Measurements from ENCODE around the gene KCNMA1. TPM values are rescaled to one million over a fixed set of nuclear protein-coding genes. Genes with fewer than 3 reads are reported as not detected.
A peak's percentile ranks its signal among the peaks of the same experiment; 100 is the strongest.

Gene KCNMA1
- polyA plus RNA-seq, 1 of the 3 experiments (the other 2 are of a cell fraction), result 107 TPM

DNA sequence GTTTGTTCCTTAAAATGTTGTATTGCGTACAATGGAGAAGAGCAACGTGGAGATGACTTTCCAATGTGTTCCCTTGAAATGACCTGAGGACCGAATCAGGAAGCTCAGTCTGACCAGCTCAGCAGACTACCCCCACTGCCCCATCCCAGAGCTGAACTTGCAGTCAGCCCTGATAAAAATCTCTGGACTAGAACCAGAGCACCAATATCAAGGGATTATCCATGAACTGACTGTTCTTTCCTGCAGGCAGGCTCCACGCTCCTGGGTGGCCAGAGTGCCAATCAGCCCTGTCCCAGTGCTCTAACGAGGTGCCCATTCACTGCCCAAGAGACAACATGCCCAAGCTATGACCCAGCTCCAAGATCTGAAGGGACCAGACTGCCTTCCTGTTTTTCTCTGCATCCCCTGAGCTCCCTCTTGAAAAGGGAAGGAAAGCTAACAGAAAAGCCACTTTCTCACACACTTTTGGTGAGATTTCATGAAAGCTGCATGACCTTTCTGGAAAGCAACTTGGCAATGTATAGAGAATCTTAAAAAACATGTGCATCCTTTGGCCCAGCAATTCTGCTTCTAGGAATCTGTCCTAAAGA, 130.2 kb downstream of the KCNMA1 start (continued):
- TF ChIP-seq RXRA (IDR thresholded peaks at IDR 0.05; ENCODE audit: borderline replicate concordance, low read depth) (peak; percentile 89; the same call in 1 of the 2 replicates), RAD21 (IDR thresholded peaks at IDR 0.05; ENCODE audit: low read length) (peak; percentile 17; the same call in 1 of the 2 replicates), ELF1 (IDR thresholded peaks at IDR 0.05) (no peak), EP300 (IDR thresholded peaks at IDR 0.05; ENCODE audit: borderline replicate concordance in 1 of 2, low read depth in 1 of 2, low read length in 1 of 2) (peak; percentile 47 to 85; a peak in 3 of 4 replicates), GABPA (IDR thresholded peaks at IDR 0.05; ENCODE audit: low read depth) (no peak), FOSL2 (IDR thresholded peaks at IDR 0.05; ENCODE audit: borderline replicate concordance, low read depth) (peak; percentile 56), RFX5 (IDR thresholded peaks at IDR 0.05; ENCODE audit: low read length) (no peak), SMC3 (IDR thresholded peaks at IDR 0.05; ENCODE audit: low read depth, low read length) (no peak), MEF2A (IDR thresholded peaks at IDR 0.05; ENCODE audit: borderline replicate concordance, low read depth) (no peak), GATA2 (CRISPR knock-in tag; IDR thresholded peaks at IDR 0.05) (peak; percentile 85)
- TF ChIP-seq, protein P1, sequence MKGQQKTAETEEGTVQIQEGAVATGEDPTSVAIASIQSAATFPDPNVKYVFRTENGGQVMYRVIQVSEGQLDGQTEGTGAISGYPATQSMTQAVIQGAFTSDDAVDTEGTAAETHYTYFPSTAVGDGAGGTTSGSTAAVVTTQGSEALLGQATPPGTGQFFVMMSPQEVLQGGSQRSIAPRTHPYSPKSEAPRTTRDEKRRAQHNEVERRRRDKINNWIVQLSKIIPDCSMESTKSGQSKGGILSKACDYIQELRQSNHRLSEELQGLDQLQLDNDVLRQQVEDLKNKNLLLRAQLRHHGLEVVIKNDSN (IDR thresholded peaks at IDR 0.05; ENCODE audit: borderline replicate concordance, low read depth), result no peak; the same call in 1 of the 2 replicates

GRCh38 chr10:77506517-77507200, 130.9 kb downstream of the KCNMA1 start:
- H3K27me3 ChIP-seq (ENCODE audit: insufficient read depth), result no peaks in the 10 kb centered on the region
- WGBS (ENCODE audit: low lambda C conversion rate), result 76% methylated on average over 3 of the region's 3 CpGs
- peak overlapping the region; percentile 48; the same call in 1 of the 2 replicates for H3K9ac ChIP-seq
- no peaks in the 10 kb centered on the region for H3K9me3 ChIP-seq
- peak overlapping the region; percentile 70 for H3K4me2 ChIP-seq
- no peaks in the 10 kb centered on the region for H3K9me2 ChIP-seq
- H3K79me2 ChIP-seq (ENCODE audit: insufficient read depth), result peaks cover 39% of the 10 kb centered on the region
- no peak overlapping the region; the same call in 1 of the 2 replicates for H2AFZ ChIP-seq (ENCODE audit: low read depth)
- no peaks in the 10 kb centered on the region for H3K36me3 ChIP-seq (replicated peaks in 1 of 2; ENCODE audit: control insufficient read depth in 1 of 2, insufficient read depth in 2 of 2, low read length in 1 of 2)
- peaks cover 34 to 60% of the 10 kb centered on the region in 2 experiments for H3K4me1 ChIP-seq (ENCODE audit: control insufficient read depth in 1 of 2, insufficient read depth in 2 of 2, low read depth in 1 of 2, low read length in 1 of 2)
- no peaks in the 10 kb centered on the region for H4K20me1 ChIP-seq (ENCODE audit: insufficient read depth)
- no peak for TF ChIP-seq ELF1 (IDR thresholded peaks at IDR 0.05)
- no peak for TF ChIP-seq CTCF (IDR thresholded peaks at IDR 0.05)
- TF ChIP-seq, protein P2, sequence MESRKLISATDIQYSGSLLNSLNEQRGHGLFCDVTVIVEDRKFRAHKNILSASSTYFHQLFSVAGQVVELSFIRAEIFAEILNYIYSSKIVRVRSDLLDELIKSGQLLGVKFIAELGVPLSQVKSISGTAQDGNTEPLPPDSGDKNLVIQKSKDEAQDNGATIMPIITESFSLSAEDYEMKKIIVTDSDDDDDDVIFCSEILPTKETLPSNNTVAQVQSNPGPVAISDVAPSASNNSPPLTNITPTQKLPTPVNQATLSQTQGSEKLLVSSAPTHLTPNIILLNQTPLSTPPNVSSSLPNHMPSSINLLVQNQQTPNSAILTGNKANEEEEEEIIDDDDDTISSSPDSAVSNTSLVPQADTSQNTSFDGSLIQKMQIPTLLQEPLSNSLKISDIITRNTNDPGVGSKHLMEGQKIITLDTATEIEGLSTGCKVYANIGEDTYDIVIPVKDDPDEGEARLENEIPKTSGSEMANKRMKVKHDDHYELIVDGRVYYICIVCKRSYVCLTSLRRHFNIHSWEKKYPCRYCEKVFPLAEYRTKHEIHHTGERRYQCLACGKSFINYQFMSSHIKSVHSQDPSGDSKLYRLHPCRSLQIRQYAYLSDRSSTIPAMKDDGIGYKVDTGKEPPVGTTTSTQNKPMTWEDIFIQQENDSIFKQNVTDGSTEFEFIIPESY (IDR thresholded peaks at IDR 0.05; ENCODE audit: borderline replicate concordance, low read depth), result no peak
- TF ChIP-seq TAF1 (IDR thresholded peaks at IDR 0.05; ENCODE audit: borderline replicate concordance, low read depth, low read length), result no peak
- no peak for TF ChIP-seq RCOR1 (IDR thresholded peaks at IDR 0.05; ENCODE audit: low read length)
- TF ChIP-seq NRF1 (IDR thresholded peaks at IDR 0.05; ENCODE audit: low read depth, low read length), result no peak
- no peak for TF ChIP-seq USF2 (IDR thresholded peaks at IDR 0.05; ENCODE audit: borderline replicate concordance, low read depth, low read length)
- no peak for TF ChIP-seq MEF2A (IDR thresholded peaks at IDR 0.05; ENCODE audit: borderline replicate concordance, low read depth)
- TF ChIP-seq GABPA (IDR thresholded peaks at IDR 0.05; ENCODE audit: low read depth), result no peak
- no peak for TF ChIP-seq FOSL2 (IDR thresholded peaks at IDR 0.05; ENCODE audit: borderline replicate concordance, low read depth)
- no peak for TF ChIP-seq NFIC (IDR thresholded peaks at IDR 0.05; ENCODE audit: borderline replicate concordance)
- TF ChIP-seq, protein P3, sequence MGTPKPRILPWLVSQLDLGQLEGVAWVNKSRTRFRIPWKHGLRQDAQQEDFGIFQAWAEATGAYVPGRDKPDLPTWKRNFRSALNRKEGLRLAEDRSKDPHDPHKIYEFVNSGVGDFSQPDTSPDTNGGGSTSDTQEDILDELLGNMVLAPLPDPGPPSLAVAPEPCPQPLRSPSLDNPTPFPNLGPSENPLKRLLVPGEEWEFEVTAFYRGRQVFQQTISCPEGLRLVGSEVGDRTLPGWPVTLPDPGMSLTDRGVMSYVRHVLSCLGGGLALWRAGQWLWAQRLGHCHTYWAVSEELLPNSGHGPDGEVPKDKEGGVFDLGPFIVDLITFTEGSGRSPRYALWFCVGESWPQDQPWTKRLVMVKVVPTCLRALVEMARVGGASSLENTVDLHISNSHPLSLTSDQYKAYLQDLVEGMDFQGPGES (IDR thresholded peaks at IDR 0.05; ENCODE audit: low read depth, low read length), result no peak
- DNase-seq, result no peak
- peak overlapping the region in 1 of 2 experiments; percentile 9; a peak in 1 of 4 replicates for H3K4me3 ChIP-seq (ENCODE audit: low read depth in 2 of 2, low read length in 1 of 2)
- CTCF ChIA-PET, result interaction anchor here (0.8 to 4.7 kb wide), 5 partner anchors 12 to 340 kb away, joined by 3 to 29 read pairs (median 5); no protein-coding TSS in a partner anchor
- peaks cover 51% of the 10 kb centered on the region for H3F3A ChIP-seq (replicated peaks; ENCODE audit: insufficient read depth)
- peak overlapping the region; percentile 79 to 91 for H3K27ac ChIP-seq (ENCODE audit: low read depth in 2 of 2, low read length in 1 of 2)
- POLR2A ChIA-PET, result interaction anchor here (0.6 to 0.8 kb wide), 2 partner anchors 256 to 370 kb away, joined by 3 to 6 read pairs; no protein-coding TSS in a partner anchor

Data from SK-N-SH (cell line).